CD8-positive, alpha-beta memory T cell (primary cell): ENCODE data around the gene ABHD12B. TPM values are rescaled to one million over a fixed set of nuclear protein-coding genes. Genes with fewer than 3 reads are reported as not detected.

ENCODE experiments used
- CTCF ChIA-PET: fragments of 350-600 bp; sonication (Branson Sonifier 250); formaldehyde crosslinking; loops from one replicate; lab custom pipeline; 2021; ENCODE audit warnings: antibody characterized with exemption; lab: Charles Lee
- POLR2A ChIA-PET: fragments of 350-600 bp; sonication (Branson Sonifier 250); formaldehyde crosslinking; loops from one replicate; lab custom pipeline; 2021; ENCODE audit warnings: antibody characterized with exemption; lab: Charles Lee
- DNase-seq, 5 donors: peaks; one replicate each; pipeline versions ENCODE4 v3.0.0 to v3.0.0-alpha.2; 2020 to 2022; ENCODE audit warnings: mixed read lengths in 1 of 5
- H3K27ac ChIP-seq: one replicate; pipeline ENCODE4 v1.7.0; 2013; ENCODE audit warnings: low read depth, mild to moderate bottlenecking, low read length, moderate library complexity
- H3K27me3 ChIP-seq: 2 replicates; pipeline ENCODE4 v1.7.0; 2013; ENCODE audit warnings: low read length, mild to moderate bottlenecking; ENCODE audit not compliant: insufficient read depth, poor library complexity, severe bottlenecking
- H3K36me3 ChIP-seq: 2 replicates; pipeline ENCODE4 v1.7.0; 2013; ENCODE audit warnings: mild to moderate bottlenecking, low read length, moderate library complexity; ENCODE audit not compliant: insufficient read depth
- H3K4me1 ChIP-seq: 2 replicates; pipeline ENCODE4 v1.7.0; 2013; ENCODE audit warnings: mild to moderate bottlenecking, low read length, moderate library complexity; ENCODE audit not compliant: insufficient read depth
- H3K4me3 ChIP-seq: 2 replicates; pipeline ENCODE4 v1.7.0; 2013; ENCODE audit warnings: mild to moderate bottlenecking, low read length
- H3K9me3 ChIP-seq: 2 replicates; pipeline ENCODE4 v1.7.0; 2013; ENCODE audit warnings: mild to moderate bottlenecking, low read length
- H3K27ac Mint-ChIP-seq, 8 donors: one replicate each; pipeline ENCODE4 v1.8.0; 2020 to 2021; ENCODE audit warnings: mixed read lengths in 8 of 8, mild to moderate bottlenecking in 6 of 8, inconsistent platforms in 3 of 8, moderate library complexity in 3 of 8
- H3K27me3 Mint-ChIP-seq, 2 donors: one replicate each; pipeline ENCODE4 v1.8.0; 2020 to 2021; ENCODE audit warnings: mixed read lengths in 2 of 2, mild to moderate bottlenecking in 1 of 2, moderate library complexity in 1 of 2
- H3K36me3 Mint-ChIP-seq, 3 donors: one replicate each; pipeline ENCODE4 v1.8.0; 2020 to 2021; ENCODE audit warnings: mixed read lengths in 3 of 3, inconsistent platforms in 1 of 3, mild to moderate bottlenecking in 1 of 3
- H3K4me1 Mint-ChIP-seq, 3 donors: one replicate each; pipeline ENCODE4 v1.8.0; 2020 to 2021; ENCODE audit warnings: mixed read lengths in 3 of 3, inconsistent platforms in 1 of 3, mild to moderate bottlenecking in 1 of 3
- H3K4me3 Mint-ChIP-seq, 7 donors: one replicate each; pipeline ENCODE4 v1.8.0; 2020 to 2021; ENCODE audit warnings: mixed read lengths in 7 of 7, mild to moderate bottlenecking in 6 of 7, moderate library complexity in 4 of 7, inconsistent platforms in 2 of 7
- H3K9me3 Mint-ChIP-seq, 5 donors: one replicate each; pipeline ENCODE4 v1.8.0; 2020 to 2022; ENCODE audit warnings: mixed read lengths in 5 of 5, mild to moderate bottlenecking in 3 of 5, moderate library complexity in 2 of 5, inconsistent platforms in 1 of 5
- polyA plus RNA-seq: library from polyadenylated mRNA; unstranded; fragments of 300-500 nt; fragmentation: Illumina TruSeq; gene quantifications from one replicate; pipeline ENCODE4 v1.2.3, GENCODE V29; 2021
- total RNA-seq, 2 experiments: library from RNA; stranded (reverse); gene quantifications; one replicate each; pipeline ENCODE4 v1.2.3, GENCODE V29; 2021

Gene ABHD12B
- total and polyA plus RNA-seq, 3 experiments from 2014 or later = not detected

- POLR2A ChIA-PET = interaction anchor here (1.3 kb wide), 1 partner anchor 25 kb away, joined by 7 read pairs; no protein-coding TSS in a partner anchor
- peaks cover 25% of the 10 kb centered on the region for H3K4me1 ChIP-seq
- peaks cover 0 to 10% (median 6%) of the 10 kb centered on the region in 3 donors for H3K36me3 Mint-ChIP-seq
- peaks cover 0 to 2% (median 0%) of the 10 kb centered on the region in 5 donors for H3K9me3 Mint-ChIP-seq
- H3K4me3 Mint-ChIP-seq = peak overlapping the region in 3 of 7 donors; percentile 30 to 51 (median 39)
- H3K36me3 ChIP-seq = no peaks in the 10 kb centered on the region
- peak overlapping the region in 7 of 8 donors; percentile 31 to 89 (median 80) for H3K27ac Mint-ChIP-seq
- CTCF ChIA-PET = interaction anchor here (1.9 kb wide), 1 partner anchor 24 kb away, joined by 5 read pairs; no protein-coding TSS in a partner anchor
- H3K4me3 ChIP-seq = peak overlapping the region; percentile 10
- H3K27me3 ChIP-seq = no peaks in the 10 kb centered on the region
- no peak for DNase-seq
- no peaks in the 10 kb centered on the region for H3K9me3 ChIP-seq
- peaks cover 0 to 2% of the 10 kb centered on the region in 2 donors for H3K27me3 Mint-ChIP-seq
- H3K4me1 Mint-ChIP-seq = peaks cover 27 to 43% (median 38%) of the 10 kb centered on the region in 3 donors
- H3K27ac ChIP-seq = no peak overlapping the region
These were observed 37.0 kb upstream of the ABHD12B start for GRCh38 chr14:50834802-50835276.

- CTCF ChIA-PET = interaction anchor here (1.9 kb wide), 1 partner anchor 24 kb away, joined by 5 read pairs; no protein-coding TSS in a partner anchor
- peaks cover 25% of the 10 kb centered on the region for H3K4me1 ChIP-seq
- H3K27me3 ChIP-seq = no peaks in the 10 kb centered on the region
- H3K4me3 ChIP-seq = peak overlapping the region; percentile 10
- POLR2A ChIA-PET = interaction anchor here (1.3 kb wide), 1 partner anchor 24 kb away, joined by 7 read pairs; no protein-coding TSS in a partner anchor
- H3K36me3 ChIP-seq = no peaks in the 10 kb centered on the region
- H3K36me3 Mint-ChIP-seq = peaks cover 0 to 8% (median 6%) of the 10 kb centered on the region in 3 donors
- H3K4me1 Mint-ChIP-seq = peaks cover 26 to 41% (median 35%) of the 10 kb centered on the region in 3 donors
- DNase-seq = peak in 2 of 5 donors; percentile 28 to 54
- peak overlapping the region in 5 of 7 donors; percentile 1 to 51 (median 30) for H3K4me3 Mint-ChIP-seq
- no peak overlapping the region for H3K27ac ChIP-seq
- peaks cover 0 to 2% of the 10 kb centered on the region in 2 donors for H3K27me3 Mint-ChIP-seq
- no peaks in the 10 kb centered on the region for H3K9me3 ChIP-seq
- peaks cover 0 to 2% (median 0%) of the 10 kb centered on the region in 5 donors for H3K9me3 Mint-ChIP-seq
- peak overlapping the region; percentile 31 to 89 (median 76) for H3K27ac Mint-ChIP-seq
These were observed 36.6 kb upstream of the ABHD12B start for GRCh38 chr14:50835280-50835679.

- peaks cover 0 to 2% of the 10 kb centered on the region in 2 donors for H3K27me3 Mint-ChIP-seq
- H3K9me3 ChIP-seq = no peaks in the 10 kb centered on the region
- no peaks in the 10 kb centered on the region for H3K27me3 ChIP-seq
- no peaks in the 10 kb centered on the region for H3K36me3 ChIP-seq
- peaks cover 0 to 6% (median 3%) of the 10 kb centered on the region in 3 donors for H3K36me3 Mint-ChIP-seq
- POLR2A ChIA-PET = no interaction called here
- CTCF ChIA-PET = interaction anchor here (1.9 kb wide), 1 partner anchor 23 kb away, joined by 5 read pairs; no protein-coding TSS in a partner anchor
- H3K4me3 ChIP-seq = no peak overlapping the region
- no peak overlapping the region for H3K27ac ChIP-seq
- peak overlapping the region in 1 of 8 donors; percentile 18 for H3K27ac Mint-ChIP-seq
- peaks cover 25% of the 10 kb centered on the region for H3K4me1 ChIP-seq
- no peak for DNase-seq
- no peak overlapping the region for H3K4me3 Mint-ChIP-seq
- peaks cover 26 to 40% (median 34%) of the 10 kb centered on the region in 3 donors for H3K4me1 Mint-ChIP-seq
- H3K9me3 Mint-ChIP-seq = no peaks in the 10 kb centered on the region
These were observed 35.3 kb upstream of the ABHD12B start for GRCh38 chr14:50836515-50836914.

GRCh38 chr14:50837271-50837670, 34.6 kb upstream of the ABHD12B start:
- no peak for DNase-seq
- Mint-ChIP-seq H3K4me3 (no peak overlapping the region), H3K36me3 (peaks cover 0 to 6% (median 0%) of the 10 kb centered on the region in 3 donors), H3K27ac (no peak overlapping the region), H3K4me1 (peaks cover 21 to 33% (median 26%) of the 10 kb centered on the region in 3 donors), H3K27me3 (peaks cover 0 to 2% of the 10 kb centered on the region in 2 donors), H3K9me3 (no peaks in the 10 kb centered on the region)
- Histone ChIP-seq H3K9me3 (no peaks in the 10 kb centered on the region), H3K4me3 (no peak overlapping the region), H3K4me1 (peaks cover 19% of the 10 kb centered on the region), H3K36me3 (no peaks in the 10 kb centered on the region), H3K27me3 (no peaks in the 10 kb centered on the region), H3K27ac (no peak overlapping the region)
- CTCF ChIA-PET = interaction anchor here (0.6 kb wide), 1 partner anchor 23 kb away, joined by 3 read pairs; no protein-coding TSS in a partner anchor
- POLR2A ChIA-PET = no interaction called here

GRCh38 chr14:50837850-50838470, 33.9 kb upstream of the ABHD12B start:
- H3K36me3 Mint-ChIP-seq = peaks cover 0 to 6% (median 0%) of the 10 kb centered on the region in 3 donors
- peaks cover 17 to 28% (median 22%) of the 10 kb centered on the region in 3 donors for H3K4me1 Mint-ChIP-seq
- H3K27me3 ChIP-seq = no peaks in the 10 kb centered on the region
- H3K27me3 Mint-ChIP-seq = peaks cover 0 to 2% of the 10 kb centered on the region in 2 donors
- no peak overlapping the region for H3K4me3 Mint-ChIP-seq
- H3K27ac ChIP-seq = no peak overlapping the region
- no peak overlapping the region for H3K27ac Mint-ChIP-seq
- no peak overlapping the region for H3K4me3 ChIP-seq
- no peaks in the 10 kb centered on the region for H3K9me3 ChIP-seq
- peaks cover 19% of the 10 kb centered on the region for H3K4me1 ChIP-seq
- no peaks in the 10 kb centered on the region for H3K9me3 Mint-ChIP-seq
- DNase-seq = no peak
- POLR2A ChIA-PET = no interaction called here
- CTCF ChIA-PET = interaction anchor here (0.7 to 1.9 kb wide), 2 partner anchors 9 to 23 kb away, joined by 3 to 9 read pairs; no protein-coding TSS in a partner anchor
- no peaks in the 10 kb centered on the region for H3K36me3 ChIP-seq

- Histone ChIP-seq H3K4me1 (peaks cover 18% of the 10 kb centered on the region), H3K4me3 (no peak overlapping the region), H3K9me3 (no peaks in the 10 kb centered on the region), H3K36me3 (no peaks in the 10 kb centered on the region), H3K27ac (no peak overlapping the region), H3K27me3 (no peaks in the 10 kb centered on the region)
- ChIA-PET CTCF (interaction anchor here (0.9 to 2.5 kb wide), 6 partner anchors 10 to 62 kb away, joined by 3 to 15 read pairs (median 4); no protein-coding TSS in a partner anchor), POLR2A (no interaction called here)
- Mint-ChIP-seq H3K27me3 (peaks cover 0 to 2% of the 10 kb centered on the region in 2 donors), H3K27ac (no peak overlapping the region), H3K4me1 (peaks cover 17 to 27% (median 22%) of the 10 kb centered on the region in 3 donors), H3K9me3 (no peaks in the 10 kb centered on the region), H3K36me3 (peaks cover 0 to 6% (median 0%) of the 10 kb centered on the region in 3 donors), H3K4me3 (no peak overlapping the region)
- no peak for DNase-seq
These were observed 32.8 kb upstream of the ABHD12B start for GRCh38 chr14:50839048-50839447.

GRCh38 chr14:50839691-50840090, 32.2 kb upstream of the ABHD12B start:
- CTCF ChIA-PET = interaction anchor here (1.3 to 2.5 kb wide), 6 partner anchors 11 to 62 kb away, joined by 3 to 15 read pairs (median 3); no protein-coding TSS in a partner anchor
- Histone ChIP-seq H3K27me3 (no peaks in the 10 kb centered on the region), H3K9me3 (no peaks in the 10 kb centered on the region), H3K4me3 (no peak overlapping the region), H3K36me3 (no peaks in the 10 kb centered on the region), H3K27ac (no peak overlapping the region), H3K4me1 (peaks cover 11% of the 10 kb centered on the region)
- H3K27ac Mint-ChIP-seq = no peak overlapping the region
- H3K4me3 Mint-ChIP-seq = no peak overlapping the region
- H3K9me3 Mint-ChIP-seq = no peaks in the 10 kb centered on the region
- peaks cover 0 to 6% (median 0%) of the 10 kb centered on the region in 3 donors for H3K36me3 Mint-ChIP-seq
- peaks cover 0 to 2% of the 10 kb centered on the region in 2 donors for H3K27me3 Mint-ChIP-seq
- POLR2A ChIA-PET = no interaction called here
- no peak for DNase-seq
- peaks cover 15 to 21% (median 17%) of the 10 kb centered on the region in 3 donors for H3K4me1 Mint-ChIP-seq
